GM21723 (cell line): Measurements from ENCODE around the gene PPP2R5C.
A peak's percentile ranks its signal among the peaks of the same experiment; 100 is the strongest.

ENCODE experiments used
- ATAC-seq: cut with Tn5 transposase; IDR thresholded peaks from one replicate; pipeline ENCODE4 v1.9.1; 2021; ENCODE audit warnings: mild to moderate bottlenecking, moderate library complexity; ENCODE audit not compliant: unreplicated experiment

PPP2R5C gene

GRCh38 chr14:101859538-101859902, 98.0 kb downstream of the PPP2R5C start:
- no peak for ATAC-seq

- no peak for ATAC-seq
Measured at GRCh38 chr14:101859958-101860357, 98.4 kb downstream of the PPP2R5C start.

- ATAC-seq = no peak
Measured at GRCh38 chr14:101861464-101861863, 100.0 kb downstream of the PPP2R5C start.

GRCh38 chr14:101862177-101862576, 100.7 kb downstream of the PPP2R5C start:
- ATAC-seq = no peak

- ATAC-seq = no peak
Measured at GRCh38 chr14:101862711-101863110, 101.2 kb downstream of the PPP2R5C start.

- no peak for ATAC-seq
Measured at GRCh38 chr14:101865288-101865687, 103.8 kb downstream of the PPP2R5C start.

GRCh38 chr14:101867854-101868253, 106.3 kb downstream of the PPP2R5C start:
- no peak for ATAC-seq

GRCh38 chr14:101869217-101869616, 107.7 kb downstream of the PPP2R5C start:
- no peak for ATAC-seq

GRCh38 chr14:101870273-101870939, 108.9 kb downstream of the PPP2R5C start:
- no peak for ATAC-seq

GRCh38 chr14:101872346-101872745, 110.8 kb downstream of the PPP2R5C start:
- no peak for ATAC-seq

- no peak for ATAC-seq
Measured at GRCh38 chr14:101873076-101873825, 111.7 kb downstream of the PPP2R5C start.

- ATAC-seq = no peak
Measured at GRCh38 chr14:101873991-101874390, 112.5 kb downstream of the PPP2R5C start.

- no peak for ATAC-seq
Measured at GRCh38 chr14:101875041-101875726, 113.7 kb downstream of the PPP2R5C start.

GRCh38 chr14:101875727-101876554, 114.4 kb downstream of the PPP2R5C start:
- peak; percentile 32 for ATAC-seq

- peak; percentile 88 for ATAC-seq
Measured at GRCh38 chr14:101876555-101876938, 115.0 kb downstream of the PPP2R5C start.

GRCh38 chr14:101877766-101878165, 116.3 kb downstream of the PPP2R5C start:
- ATAC-seq = no peak

- ATAC-seq = no peak
Measured at GRCh38 chr14:101878211-101878821, 116.8 kb downstream of the PPP2R5C start.

- ATAC-seq = no peak
Measured at GRCh38 chr14:101878822-101879528, 117.5 kb downstream of the PPP2R5C start.

- no peak for ATAC-seq
Measured at GRCh38 chr14:101879529-101880336, 118.2 kb downstream of the PPP2R5C start.
